Stimulated activated CD4-positive, alpha-beta T cell treated with anti-CD3 and anti-CD28 coated beads, Interleukin-12 subunit alpha, Interleukin-12 subunit beta, amount 100 ng/mL, for 4 hours (primary cell): ENCODE measurements around the gene ASPSCR1.

Experiments
- DNase-seq: peaks from one replicate; pipeline ENCODE4 v3.0.0-alpha.2; 2020

ASPSCR1 gene

GRCh38 chr17:82060001-82060380 is 82.6 kb downstream of the ASPSCR1 start:
- no peak for DNase-seq

- no peak for DNase-seq
Observed at GRCh38 chr17:82060614-82061013, 83.2 kb downstream of the ASPSCR1 start.

- no peak for DNase-seq
Observed at GRCh38 chr17:82061047-82061925, 83.9 kb downstream of the ASPSCR1 start.

GRCh38 chr17:82062076-82062983 is 84.9 kb downstream of the ASPSCR1 start:
- no peak for DNase-seq

GRCh38 chr17:82062984-82063368 is 85.5 kb downstream of the ASPSCR1 start:
- no peak for DNase-seq

GRCh38 chr17:82063424-82064415 is 86.3 kb downstream of the ASPSCR1 start:
- no peak for DNase-seq

GRCh38 chr17:82064433-82065192 is 87.2 kb downstream of the ASPSCR1 start:
- no peak for DNase-seq

GRCh38 chr17:82065193-82065637 is 87.8 kb downstream of the ASPSCR1 start:
- peak; percentile 38 for DNase-seq

- peak; percentile 73 for DNase-seq
Observed at GRCh38 chr17:82065638-82066303, 88.3 kb downstream of the ASPSCR1 start, which contains the start of gene DUS1L. DUS1L (minus strand) TSS chr17:82065804; CDS start chr17:82065059, 745 bp downstream.
